ENCODE data around the gene STK17B.

DNA sequence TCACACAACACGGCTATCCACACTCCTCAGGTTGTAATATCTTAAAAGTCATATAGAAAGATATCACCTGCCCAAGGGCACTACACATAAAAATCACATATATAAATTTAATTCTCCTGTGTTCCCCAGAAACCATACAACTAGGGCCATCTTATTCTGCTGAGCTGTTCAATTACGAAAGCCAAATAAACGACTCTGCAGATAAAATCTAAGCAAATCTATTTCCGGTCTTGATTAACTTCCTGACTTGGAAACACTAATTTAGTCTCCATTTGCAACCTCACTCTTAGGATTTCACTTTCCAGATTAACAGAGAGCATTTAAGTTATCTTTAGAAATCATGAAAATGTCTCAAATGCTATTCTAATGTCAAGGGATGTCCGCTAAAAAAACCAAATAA, 23.9 kb upstream of the STK17B start:
- TF ChIP-seq CTCF (IDR thresholded peaks at IDR 0.05) = no peak
- TF ChIP-seq POLR2A (IDR thresholded peaks at IDR 0.05) = no peak

Data from uterus (tissue), 2 donors.